GM12891 (cell line): ENCODE data around the gene PLEKHF1.

Source experiments
- PAX5 ChIP-seq: IDR thresholded peaks from 2 replicates; pipeline ENCODE4 v1.6.1; 2011; ENCODE audit warnings: low read length, moderate library complexity, mild to moderate bottlenecking; ENCODE audit not compliant: insufficient read depth, severe bottlenecking
- POLR2A ChIP-seq: IDR thresholded peaks from 2 replicates; pipeline ENCODE4 v1.6.1; 2011; ENCODE audit warnings: low read depth, low read length, control low read depth
- POLR2AphosphoS5 ChIP-seq: IDR thresholded peaks from 2 replicates; pipeline ENCODE4 v1.6.1; 2011; ENCODE audit warnings: low read depth, low read length, control low read depth
- POU2F2 ChIP-seq: IDR thresholded peaks from 2 replicates; pipeline ENCODE4 v1.6.1; 2011; ENCODE audit warnings: low read depth, mild to moderate bottlenecking, control low read depth, low read length, moderate library complexity
- SPI1 ChIP-seq: IDR thresholded peaks from 2 replicates; pipeline ENCODE4 v1.6.1; 2011; ENCODE audit warnings: low read depth, low read length, control low read depth
- TAF1 ChIP-seq: IDR thresholded peaks from 2 replicates; pipeline ENCODE4 v1.6.1; 2011; ENCODE audit warnings: low read depth, low read length, control low read depth

- TF ChIP-seq TAF1 (no peak), POLR2A (no peak), POLR2AphosphoS5 (no peak), POU2F2 (no peak), SPI1 (no peak), PAX5 (no peak)
These were observed 25.0 kb upstream of the PLEKHF1 start for GRCh38 chr19:29640231-29640630.
